Adrenal gland (tissue), 5 donors: ENCODE data around the gene TRIO.
A peak's percentile ranks its signal among the peaks of the same experiment; 100 is the strongest.

Experiments
- CTCF ChIP-seq, 6 experiments: fragments of 450-650 bp in 4 of 6; fragments of 200-600 bp in 2 of 6; sonication (generic) in 1 of 6; IDR thresholded peaks; 1 replicate in 5 of 6; 2 replicates in 1 of 6; pipeline versions ENCODE4 v1.5.1 to v1.8.0; 2016 to 2021; ENCODE audit warnings: antibody characterized with exemption in 6 of 6, mild to moderate bottlenecking in 2 of 6, moderate library complexity in 1 of 6
- POLR2A ChIP-seq, 2 donors: fragments of 450-650 bp; IDR thresholded peaks; one replicate each; pipeline ENCODE4 v1.6.1; 2017; ENCODE audit warnings: antibody characterized with exemption in 2 of 2, mild to moderate bottlenecking in 2 of 2, moderate library complexity in 1 of 2
- donor health status: DM: no; HTN: no; CAD: no.

DNA sequence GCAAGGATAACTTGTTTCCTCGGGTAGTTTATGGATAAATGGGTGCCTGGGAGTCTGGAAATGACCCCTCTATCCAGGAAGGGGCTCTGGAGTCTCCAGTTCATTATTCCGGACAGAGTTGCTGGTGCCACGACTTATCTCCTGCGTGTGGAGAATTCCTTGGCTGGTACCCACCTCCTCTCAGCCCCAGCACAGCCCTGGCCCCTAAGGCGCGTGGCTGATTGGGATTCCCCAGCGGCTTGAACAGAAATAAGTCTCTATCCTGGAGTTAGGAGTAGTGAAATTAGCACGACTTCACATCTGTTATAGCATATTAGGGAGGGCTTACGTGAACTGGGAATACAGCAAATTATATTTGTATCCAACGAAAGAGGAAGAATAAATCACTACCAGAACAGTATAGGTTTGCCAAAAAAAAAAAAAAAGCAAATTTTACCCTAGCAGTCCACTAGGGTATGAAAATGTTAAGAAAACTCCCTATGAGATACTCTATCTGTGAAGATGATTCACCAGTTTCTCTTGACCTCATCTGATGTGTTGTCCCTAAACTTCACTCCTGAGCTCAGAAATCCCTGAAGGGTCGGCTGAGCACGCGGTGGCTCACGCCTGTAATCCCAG, 265.9 kb downstream of the TRIO start:
- TF ChIP-seq CTCF (IDR thresholded peaks at IDR 0.05) (peak in 2 of 6 experiments; percentile 29 to 31), POLR2A (IDR thresholded peaks at IDR 0.05) (no peak)
